IPS-20b (cell line): Measurements from ENCODE around the gene BHLHA15.

Experiments
- H3K27ac ChIP-seq: one replicate; pipeline ENCODE4 v1.5.1; 2013; ENCODE audit warnings: low read length
- H3K27me3 ChIP-seq: 2 replicates; pipeline ENCODE4 v1.6.1; 2013; ENCODE audit warnings: mild to moderate bottlenecking, low read length, inconsistent platforms; ENCODE audit not compliant: insufficient read depth
- H3K36me3 ChIP-seq: 2 replicates; pipeline ENCODE4 v1.6.1; 2013; ENCODE audit warnings: low read depth, mild to moderate bottlenecking, inconsistent platforms, low read length, moderate library complexity; ENCODE audit not compliant: insufficient read depth
- H3K4me1 ChIP-seq: 2 replicates; pipeline ENCODE4 v1.6.1; 2013; ENCODE audit warnings: mild to moderate bottlenecking, control low read depth, inconsistent platforms, low read length, moderate library complexity; ENCODE audit not compliant: insufficient read depth
- H3K4me3 ChIP-seq: 2 replicates; pipeline ENCODE4 v1.5.1; 2013; ENCODE audit warnings: mild to moderate bottlenecking, low read length, inconsistent platforms
- H3K9ac ChIP-seq: 2 replicates; pipeline ENCODE4 v1.6.1; 2013; ENCODE audit warnings: low read depth, mild to moderate bottlenecking, inconsistent platforms, low read length, moderate library complexity
- H3K9me3 ChIP-seq: 2 replicates; pipeline ENCODE4 v1.6.1; 2013; ENCODE audit warnings: mild to moderate bottlenecking, low read depth, low read length, inconsistent platforms; ENCODE audit not compliant: insufficient read depth

Gene BHLHA15

DNA sequence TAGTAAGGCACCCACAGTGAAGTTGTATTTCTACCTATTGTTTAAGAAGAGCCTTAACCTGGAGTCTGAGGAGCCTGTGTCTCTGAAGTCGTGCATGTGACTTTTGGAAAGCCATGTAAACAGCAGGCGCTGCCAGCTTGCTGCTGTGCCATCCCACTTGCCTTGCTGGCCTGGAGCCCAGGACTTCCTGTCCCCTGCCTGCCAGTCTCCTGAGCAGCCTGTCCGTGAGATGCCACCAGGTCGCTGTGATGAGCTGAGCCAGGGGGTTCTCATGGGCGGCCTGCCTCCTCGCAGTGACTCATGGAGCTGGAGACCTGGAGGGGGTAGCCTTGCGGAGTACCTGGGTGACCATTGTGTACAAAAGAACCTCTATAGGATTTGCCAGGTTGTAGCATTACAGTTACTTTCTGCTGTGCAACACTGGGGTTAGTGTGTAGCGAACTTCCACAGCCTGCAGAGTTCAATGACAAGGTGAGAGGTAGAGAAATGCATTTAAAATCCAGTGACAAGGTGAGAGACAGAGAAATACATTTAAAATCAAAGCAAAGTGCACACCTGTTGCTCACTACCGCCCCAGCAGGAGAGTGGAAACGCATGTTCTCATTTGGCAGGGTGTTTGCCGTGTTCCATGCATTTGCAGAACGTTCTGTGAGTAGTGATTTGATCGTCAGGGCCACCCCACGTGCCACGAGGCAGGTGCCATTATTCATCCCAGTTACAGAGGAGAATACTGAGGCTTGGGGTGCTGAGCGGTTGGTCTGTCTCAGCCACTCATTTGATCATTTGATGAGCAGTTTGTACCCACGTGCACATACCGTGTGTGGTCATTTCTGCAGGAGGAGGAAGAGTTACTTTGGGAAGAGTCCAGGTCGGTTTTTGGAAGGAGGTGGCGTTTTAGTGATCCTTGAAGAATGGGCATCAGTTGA is 36.6 kb upstream of the BHLHA15 start:
- peaks cover 50% of the 10 kb centered on the region for H3K36me3 ChIP-seq
- H3K9me3 ChIP-seq, result no peaks in the 10 kb centered on the region
- no peak overlapping the region for H3K9ac ChIP-seq
- H3K27ac ChIP-seq, result no peak overlapping the region
- H3K4me1 ChIP-seq, result 0 out of 2 replicates have a peak, but pooled peaks cover 4% of the 10 kb centered on the region
- no peaks in the 10 kb centered on the region for H3K27me3 ChIP-seq
- H3K4me3 ChIP-seq, result no peak overlapping the region

- no peak overlapping the region for H3K27ac ChIP-seq
- H3K9ac ChIP-seq, result no peak overlapping the region
- H3K36me3 ChIP-seq, result peaks cover 51% of the 10 kb centered on the region
Measured at GRCh38 chr7:98175260-98175940, 35.8 kb upstream of the BHLHA15 start.

DNA sequence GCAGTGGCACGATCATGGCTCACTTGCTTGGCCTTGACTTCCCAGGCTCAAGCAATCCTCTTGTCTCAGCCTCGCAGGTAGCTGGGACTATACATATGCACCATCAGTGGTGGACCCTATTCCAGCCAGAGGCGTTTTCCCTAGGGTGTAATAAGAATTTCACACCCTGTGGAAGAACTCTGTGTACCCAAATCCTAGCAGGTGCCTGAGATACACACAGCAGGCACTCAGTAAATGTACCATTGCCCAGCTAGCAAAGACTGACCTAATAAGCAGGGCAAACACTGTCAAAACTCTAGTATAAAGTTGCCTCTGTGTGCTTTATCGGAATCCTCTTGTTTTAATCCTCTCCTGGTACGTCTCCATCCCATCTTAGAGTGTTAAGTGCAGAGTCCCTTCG is 33.7 kb upstream of the BHLHA15 start:
- H3K4me1 ChIP-seq, result peaks cover 8% of the 10 kb centered on the region; the same call in 1 of the 2 replicates
- H3K9me3 ChIP-seq, result no peaks in the 10 kb centered on the region
- no peak overlapping the region for H3K9ac ChIP-seq
- H3K36me3 ChIP-seq, result peaks cover 31% of the 10 kb centered on the region
- H3K27me3 ChIP-seq, result no peaks in the 10 kb centered on the region
- no peak overlapping the region for H3K27ac ChIP-seq
- H3K4me3 ChIP-seq, result no peak overlapping the region

More at GRCh38 chr7:98175260-98175940, 35.8 kb upstream of the BHLHA15 start:
- Histone ChIP-seq H3K9me3 (no peaks in the 10 kb centered on the region), H3K4me3 (no peak overlapping the region), H3K27me3 (no peaks in the 10 kb centered on the region), H3K4me1 (0 out of 2 replicates have a peak, but pooled peaks cover 4% of the 10 kb centered on the region)

GRCh38 chr7:98178321-98178720 is 32.9 kb upstream of the BHLHA15 start:
- Histone ChIP-seq H3K9ac (no peak overlapping the region), H3K4me1 (peaks cover 14% of the 10 kb centered on the region; the same call in 1 of the 2 replicates), H3K4me3 (no peak overlapping the region), H3K36me3 (peaks cover 25% of the 10 kb centered on the region), H3K27ac (no peak overlapping the region), H3K27me3 (no peaks in the 10 kb centered on the region), H3K9me3 (no peaks in the 10 kb centered on the region)

- Histone ChIP-seq H3K27ac (no peak overlapping the region), H3K9ac (no peak overlapping the region), H3K4me3 (no peak overlapping the region), H3K4me1 (peaks cover 14% of the 10 kb centered on the region; the same call in 1 of the 2 replicates), H3K9me3 (no peaks in the 10 kb centered on the region), H3K27me3 (no peaks in the 10 kb centered on the region), H3K36me3 (peaks cover 25% of the 10 kb centered on the region)
Measured at GRCh38 chr7:98178762-98179490, 32.3 kb upstream of the BHLHA15 start.

GRCh38 chr7:98180751-98181150 is 30.5 kb upstream of the BHLHA15 start:
- Histone ChIP-seq H3K36me3 (peaks cover 10% of the 10 kb centered on the region), H3K9me3 (no peaks in the 10 kb centered on the region), H3K9ac (no peak overlapping the region), H3K27me3 (no peaks in the 10 kb centered on the region), H3K4me1 (peaks cover 14% of the 10 kb centered on the region; the same call in 1 of the 2 replicates), H3K4me3 (no peak overlapping the region), H3K27ac (no peak overlapping the region)

DNA sequence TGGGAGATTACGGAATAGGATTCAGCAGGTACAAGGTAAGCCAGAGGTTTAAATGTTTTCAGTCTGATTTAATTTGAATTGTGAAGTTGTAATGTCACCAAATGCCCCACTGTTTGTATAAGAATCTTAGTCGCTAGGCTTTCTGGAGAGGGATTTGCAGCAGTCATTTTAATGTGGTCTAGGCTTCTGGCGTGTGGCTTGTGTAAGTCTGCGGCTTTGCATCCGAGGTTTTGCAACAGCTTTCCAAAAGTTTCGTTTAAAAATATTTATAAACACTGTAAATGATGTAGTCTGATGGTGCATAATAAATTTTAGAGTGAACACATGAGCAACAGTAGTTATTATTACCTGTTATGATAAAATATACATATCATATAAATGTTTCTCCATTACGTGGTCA is 26.1 kb upstream of the BHLHA15 start:
- Histone ChIP-seq H3K9ac (no peak overlapping the region), H3K4me1 (peaks cover 10% of the 10 kb centered on the region; the same call in 1 of the 2 replicates), H3K9me3 (no peaks in the 10 kb centered on the region), H3K27me3 (no peaks in the 10 kb centered on the region), H3K27ac (no peak overlapping the region), H3K36me3 (peaks cover 10% of the 10 kb centered on the region), H3K4me3 (no peak overlapping the region)

GRCh38 chr7:98186452-98187137 is 24.6 kb upstream of the BHLHA15 start:
- H3K9me3 ChIP-seq, result no peaks in the 10 kb centered on the region
- peaks cover 20% of the 10 kb centered on the region for H3K36me3 ChIP-seq
- H3K27ac ChIP-seq, result no peak overlapping the region
- no peak overlapping the region for H3K9ac ChIP-seq
- H3K4me3 ChIP-seq, result no peak overlapping the region
- H3K4me1 ChIP-seq, result peaks cover 10% of the 10 kb centered on the region; the same call in 1 of the 2 replicates
- H3K27me3 ChIP-seq, result no peaks in the 10 kb centered on the region

GRCh38 chr7:98187138-98187502 is 24.1 kb upstream of the BHLHA15 start:
- Histone ChIP-seq H3K9me3 (no peaks in the 10 kb centered on the region), H3K27me3 (no peaks in the 10 kb centered on the region), H3K9ac (no peak overlapping the region), H3K27ac (no peak overlapping the region), H3K36me3 (peaks cover 25% of the 10 kb centered on the region), H3K4me3 (no peak overlapping the region), H3K4me1 (peaks cover 10% of the 10 kb centered on the region; the same call in 1 of the 2 replicates)

GRCh38 chr7:98189559-98189958 is 21.7 kb upstream of the BHLHA15 start:
- Histone ChIP-seq H3K36me3 (peaks cover 49% of the 10 kb centered on the region), H3K4me1 (no peaks in the 10 kb centered on the region)

More at GRCh38 chr7:98189559-98189958, 21.7 kb upstream of the BHLHA15 start:
- Histone ChIP-seq H3K27me3 (no peaks in the 10 kb centered on the region), H3K27ac (no peak overlapping the region), H3K9me3 (no peaks in the 10 kb centered on the region), H3K4me3 (no peak overlapping the region), H3K9ac (no peak overlapping the region)
